Hepatocyte (in vitro differentiated cells): ENCODE results near the gene USP11.

ENCODE experiments used
- CTCF ChIP-seq: fragments of 200-600 bp; sonication (generic); IDR thresholded peaks from 2 replicates; pipeline ENCODE4 v1.5.1; 2016; ENCODE audit warnings: antibody characterized with exemption, mild to moderate bottlenecking; ENCODE audit not compliant: poor library complexity
- EZH2 ChIP-seq: fragments of 200-600 bp; sonication (generic); IDR thresholded peaks from 2 replicates; pipeline ENCODE4 v1.6.1; 2016; ENCODE audit warnings: antibody characterized with exemption, mild to moderate bottlenecking, borderline replicate concordance
- EZH2phosphoT487 ChIP-seq: fragments of 200-600 bp; sonication (generic); IDR thresholded peaks from one replicate; pipeline ENCODE4 v1.6.1; 2018; ENCODE audit warnings: antibody characterized with exemption, mild to moderate bottlenecking, low read depth, moderate library complexity; ENCODE audit not compliant: unreplicated experiment, severe bottlenecking

GRCh38 chrX:47240619-47241018 is 7.8 kb downstream of the USP11 start:
- TF ChIP-seq CTCF = no peak
- no peak for TF ChIP-seq EZH2
- no peak for TF ChIP-seq EZH2phosphoT487
